LNCAP (cell line): Measurements from ENCODE around the gene STXBP1.

Experiments
- CTCF ChIP-seq: fragments of 450-650 bp; IDR thresholded peaks from 2 replicates; pipeline ENCODE4 v1.5.1; 2017; ENCODE audit warnings: mild to moderate bottlenecking

The STXBP1 gene

GRCh38 chr9:127712867-127713266 is 100.8 kb downstream of the STXBP1 start:
- TF ChIP-seq CTCF, result no peak

GRCh38 chr9:127714020-127714750 is 102.1 kb downstream of the STXBP1 start:
- TF ChIP-seq CTCF, result no peak

- no peak for TF ChIP-seq CTCF
Measured at GRCh38 chr9:127714951-127715469, 102.9 kb downstream of the STXBP1 start.

- no peak for TF ChIP-seq CTCF
Measured at GRCh38 chr9:127715470-127716337, 103.6 kb downstream of the STXBP1 start, which contains the start of the genes PTRH1 and TTC16. PTRH1 (minus strand) TSS chr9:127715663; CDS start chr9:127715639, 24 bp downstream. TTC16 (plus strand) TSS chr9:127716079; CDS start chr9:127716146, 67 bp downstream.

- TF ChIP-seq CTCF, result no peak
Measured at GRCh38 chr9:127716412-127716811, 104.3 kb downstream of the STXBP1 start.

- TF ChIP-seq CTCF, result no peak
Measured at GRCh38 chr9:127717766-127718165, 105.7 kb downstream of the STXBP1 start.

GRCh38 chr9:127720031-127720864 is 108.2 kb downstream of the STXBP1 start:
- no peak for TF ChIP-seq CTCF
